Lung (tissue), 12 donors: Measurements from ENCODE around the gene FNDC7. TPM values are rescaled to one million over a fixed set of nuclear protein-coding genes. Genes with fewer than 3 reads are reported as not detected.
A peak's percentile ranks its signal among the peaks of the same experiment; 100 is the strongest.

ENCODE experiments used
- ATAC-seq: fragments of 200-7000 bp; cut with Tn5 transposase; one replicate; pipeline ENCODE4 v1.9.1; 2020; ENCODE audit warnings: moderate number of reproducible peaks; ENCODE audit not compliant: insufficient read depth, low FRiP score
- DNase-seq, 3 donors: peaks; one replicate each; pipeline ENCODE4 v3.0.0-alpha.2; 2013 to 2017
- H3K27ac ChIP-seq, 2 donors: one replicate each; pipeline ENCODE4 v1.5.1; 2013; ENCODE audit warnings: mild to moderate bottlenecking in 2 of 2, moderate library complexity in 2 of 2, control low read depth in 1 of 2, inconsistent platforms in 1 of 2, low read depth in 1 of 2, low read length in 1 of 2
- H3K27me3 ChIP-seq, 3 donors: one replicate each; pipeline ENCODE4 v1.5.1; 2013; ENCODE audit warnings: low read length in 2 of 3; ENCODE audit not compliant: control insufficient read depth in 3 of 3, insufficient read depth in 3 of 3
- H3K36me3 ChIP-seq, 4 donors: one replicate each; pipeline ENCODE4 v1.5.1; 2013; ENCODE audit warnings: low read length in 4 of 4, mild to moderate bottlenecking in 1 of 4, moderate library complexity in 1 of 4; ENCODE audit not compliant: control insufficient read depth in 4 of 4, insufficient read depth in 4 of 4
- H3K4me1 ChIP-seq, 5 donors: one replicate each; pipeline ENCODE4 v1.5.1; 2013; ENCODE audit warnings: low read length in 5 of 5, mild to moderate bottlenecking in 2 of 5, moderate library complexity in 1 of 5; ENCODE audit not compliant: control insufficient read depth in 5 of 5, insufficient read depth in 5 of 5
- H3K4me3 ChIP-seq: one replicate; pipeline ENCODE4 v1.5.1; 2013; ENCODE audit warnings: mild to moderate bottlenecking, control low read depth, moderate library complexity
- H3K9ac ChIP-seq, 2 donors: one replicate each; pipeline ENCODE4 v1.5.1; 2013; ENCODE audit warnings: low read length in 2 of 2, control low read depth in 1 of 2; ENCODE audit not compliant: insufficient read depth in 1 of 2
- H3K9me3 ChIP-seq, 4 donors: one replicate each; pipeline ENCODE4 v1.5.1; 2013; ENCODE audit warnings: low read length in 3 of 4, mild to moderate bottlenecking in 1 of 4, moderate library complexity in 1 of 4; ENCODE audit not compliant: control insufficient read depth in 4 of 4, insufficient read depth in 3 of 4
- WGBS, 2 donors: extraction: QIAGEN DNeasy Blood & Tissue Kit; methylation state at CpG; one replicate each; pipeline ENCODE4 v1.1.7; 2013; 5-methylcytosine and 5-hydroxymethylcytosine counted together
- polyA plus RNA-seq, 2 donors: library from polyadenylated mRNA; stranded (reverse); fragments of 200-250 nt; gene quantifications; one replicate each; pipeline ENCODE4 v1.2.1, GENCODE V29; 2013
- total RNA-seq, 2 donors: library from RNA; depleted of rRNA in 1 of 2; stranded (reverse); fragments of >200 nt in 1 of 2; gene quantifications; one replicate each; pipeline ENCODE4 v1.2.1, GENCODE V29; 2014 to 2021
- TF ChIP-seq, protein P1 (sequence below): IDR thresholded peaks from 2 replicates; pipeline ENCODE4 v1.5.1; 2012; ENCODE audit warnings: mild to moderate bottlenecking; ENCODE audit errors: control extremely low read depth, extremely low read depth
- donor health status: control.
- donor health status: control.
- donor health status: Bipolar disorder and iron deficiency.
- donor health status: healthy.
- donor health status: DM: yes; HTN: yes; CAD: no.

FNDC7 gene
- total and polyA plus RNA-seq, 4 donors = 0.01 to 0.06 (median 0.06) TPM; not detected in 1

DNA sequence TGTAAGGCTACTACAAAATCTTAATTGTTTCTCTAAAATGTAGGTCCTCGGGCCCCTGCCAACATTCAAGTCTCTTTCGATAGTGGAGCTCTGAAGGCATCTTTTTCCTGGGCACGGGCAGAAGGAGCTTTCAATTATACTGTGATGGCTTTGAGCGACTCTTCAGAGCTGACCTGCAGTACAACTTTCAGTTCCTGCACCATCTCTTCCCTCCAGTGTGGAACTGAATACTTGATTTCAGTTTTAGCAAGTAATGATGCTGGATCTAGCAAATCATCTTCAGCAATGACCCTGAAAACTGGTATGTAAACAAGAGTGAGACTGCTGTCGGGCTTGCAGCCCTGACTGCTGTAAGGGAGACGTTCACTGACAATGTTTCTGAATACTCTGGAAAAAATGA is 9.6 kb downstream of the FNDC7 start:
- TF ChIP-seq, protein P1, sequence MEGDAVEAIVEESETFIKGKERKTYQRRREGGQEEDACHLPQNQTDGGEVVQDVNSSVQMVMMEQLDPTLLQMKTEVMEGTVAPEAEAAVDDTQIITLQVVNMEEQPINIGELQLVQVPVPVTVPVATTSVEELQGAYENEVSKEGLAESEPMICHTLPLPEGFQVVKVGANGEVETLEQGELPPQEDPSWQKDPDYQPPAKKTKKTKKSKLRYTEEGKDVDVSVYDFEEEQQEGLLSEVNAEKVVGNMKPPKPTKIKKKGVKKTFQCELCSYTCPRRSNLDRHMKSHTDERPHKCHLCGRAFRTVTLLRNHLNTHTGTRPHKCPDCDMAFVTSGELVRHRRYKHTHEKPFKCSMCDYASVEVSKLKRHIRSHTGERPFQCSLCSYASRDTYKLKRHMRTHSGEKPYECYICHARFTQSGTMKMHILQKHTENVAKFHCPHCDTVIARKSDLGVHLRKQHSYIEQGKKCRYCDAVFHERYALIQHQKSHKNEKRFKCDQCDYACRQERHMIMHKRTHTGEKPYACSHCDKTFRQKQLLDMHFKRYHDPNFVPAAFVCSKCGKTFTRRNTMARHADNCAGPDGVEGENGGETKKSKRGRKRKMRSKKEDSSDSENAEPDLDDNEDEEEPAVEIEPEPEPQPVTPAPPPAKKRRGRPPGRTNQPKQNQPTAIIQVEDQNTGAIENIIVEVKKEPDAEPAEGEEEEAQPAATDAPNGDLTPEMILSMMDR = no peak
- Histone ChIP-seq H3K27me3 (no peaks in the 10 kb centered on the region), H3K9ac (no peak overlapping the region), H3K36me3 (no peaks in the 10 kb centered on the region), H3K9me3 (no peaks in the 10 kb centered on the region), H3K27ac (no peak overlapping the region), H3K4me1 (peaks cover 0 to 25% (median 0%) of the 10 kb centered on the region in 5 donors), H3K4me3 (no peak overlapping the region)
- no peak for ATAC-seq
- DNase-seq = peak in 2 of 3 donors; percentile 26 to 34
- WGBS, 2 donors = 69 to 86% methylated on average over 6 of the region's 6 CpGs

DNA sequence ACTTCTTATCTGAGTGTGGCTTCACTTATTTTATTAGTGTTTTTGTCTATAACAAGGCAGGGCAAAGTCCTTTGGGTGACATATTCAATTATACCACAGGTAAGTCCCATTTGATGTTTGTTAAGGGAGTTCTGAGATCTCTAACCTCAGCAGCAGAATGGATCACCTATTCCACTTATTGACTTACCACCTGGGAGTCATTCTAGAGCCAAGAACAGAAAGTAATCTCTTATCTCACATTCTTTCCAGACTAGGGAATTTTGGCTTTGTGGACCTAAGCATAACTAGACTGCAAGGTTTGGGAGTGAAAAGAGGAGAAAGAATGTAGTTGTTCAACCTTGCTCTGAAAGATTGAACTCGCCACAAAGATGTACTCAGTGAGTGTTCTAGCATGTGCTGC is 13.2 kb downstream of the FNDC7 start:
- Histone ChIP-seq H3K27me3 (no peaks in the 10 kb centered on the region), H3K27ac (no peak overlapping the region), H3K4me3 (no peak overlapping the region), H3K9me3 (no peaks in the 10 kb centered on the region), H3K4me1 (peaks cover 0 to 18% (median 0%) of the 10 kb centered on the region in 5 donors), H3K36me3 (no peaks in the 10 kb centered on the region), H3K9ac (no peak overlapping the region)
- DNase-seq (no peak), ATAC-seq (no peak)
- TF ChIP-seq, protein P1 = no peak
- 79 to 82% methylated on average over 1 of the region's 1 CpG for WGBS, 2 donors

DNA sequence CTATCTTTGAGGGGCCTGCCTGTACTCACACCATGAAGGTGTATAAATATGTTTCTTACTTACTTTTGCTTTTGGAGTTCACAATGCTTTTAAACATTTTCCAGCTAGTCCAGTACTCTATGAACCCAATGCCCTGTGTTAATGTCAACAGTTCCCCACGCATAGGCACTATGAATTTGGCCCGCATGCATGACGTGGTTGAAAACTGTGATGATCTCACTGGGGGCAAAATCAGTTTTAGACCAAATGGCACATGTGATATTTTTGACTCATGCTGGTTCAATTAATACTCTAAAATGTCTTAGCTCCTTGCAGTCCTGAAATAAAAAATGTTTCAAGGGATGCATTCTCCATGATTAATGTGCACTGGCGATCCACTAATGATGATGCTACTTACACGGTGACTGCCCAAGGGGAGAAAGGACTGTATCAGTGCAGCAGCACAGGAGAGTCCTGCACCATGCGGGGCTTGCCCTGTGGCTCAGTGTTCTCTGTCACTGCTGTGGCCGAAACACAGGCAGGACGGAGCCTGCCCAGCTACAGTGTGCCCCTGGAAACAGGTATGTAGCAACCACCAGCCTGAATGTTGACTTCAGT is 15.7 kb downstream of the FNDC7 start:
- H3K27ac ChIP-seq = no peak overlapping the region
- TF ChIP-seq, protein P1 = no peak
- ATAC-seq (no peak), DNase-seq (no peak)
- H3K9ac ChIP-seq = no peak overlapping the region
- no peak overlapping the region for H3K4me3 ChIP-seq
- no peaks in the 10 kb centered on the region for H3K27me3 ChIP-seq
- no peaks in the 10 kb centered on the region for H3K9me3 ChIP-seq
- H3K36me3 ChIP-seq = no peaks in the 10 kb centered on the region
- WGBS, 2 donors = 90 to 91% methylated on average over 8 of the region's 8 CpGs
- H3K4me1 ChIP-seq = peaks cover 0 to 3% (median 0%) of the 10 kb centered on the region in 5 donors

DNA sequence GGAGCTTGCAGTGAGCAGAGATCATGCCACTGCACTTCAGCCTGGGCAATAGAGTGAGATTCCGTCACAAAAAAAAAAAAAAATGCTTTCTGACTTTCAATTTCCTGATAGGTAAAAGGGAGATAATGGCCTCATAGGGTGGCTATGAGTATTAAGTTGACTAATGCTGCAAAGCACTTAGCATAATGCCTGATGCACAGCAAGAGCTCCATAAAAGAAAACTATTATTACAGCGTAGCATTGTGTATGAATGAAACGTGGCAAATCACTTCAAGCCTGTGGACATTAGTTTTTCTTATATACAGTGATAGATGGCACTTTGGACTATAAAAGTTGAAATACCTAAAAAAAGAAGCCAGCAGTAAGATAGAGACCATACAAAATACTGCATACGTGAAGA is 16.8 kb downstream of the FNDC7 start:
- H3K4me1 ChIP-seq = no peaks in the 10 kb centered on the region
- 92 to 95% methylated on average over 4 of the region's 4 CpGs for WGBS, 2 donors

More for the DNA sequence above, 16.8 kb downstream of the FNDC7 start:
- Histone ChIP-seq H3K27ac (no peak overlapping the region), H3K9ac (no peak overlapping the region), H3K4me3 (no peak overlapping the region), H3K27me3 (no peaks in the 10 kb centered on the region), H3K36me3 (no peaks in the 10 kb centered on the region), H3K9me3 (no peaks in the 10 kb centered on the region)
- ATAC-seq (no peak), DNase-seq (no peak)
- TF ChIP-seq, protein P1 = no peak
